GM12892 (cell line): ENCODE data around the gene OR1K1. TPM values are rescaled to one million over a fixed set of nuclear protein-coding genes. Genes with fewer than 3 reads are reported as not detected.

Experiments used
- DNase-seq: peaks from one replicate; pipeline ENCODE4 v3.0.0; 2011; ENCODE audit not compliant: insufficient read length
- FAIRE-seq: peaks from 2 replicates; lab custom pipeline; 2011; peaks lifted over from hg19 to GRCh38; lab: Jason Lieb, UNC
- POLR2A ChIP-seq: IDR thresholded peaks from 2 replicates; pipeline ENCODE4 v1.6.1; 2011; ENCODE audit warnings: low read depth, low read length, control low read depth
- POLR2AphosphoS5 ChIP-seq: IDR thresholded peaks from 2 replicates; pipeline ENCODE4 v1.6.1; 2011; ENCODE audit warnings: low read depth, low read length, control low read depth
- TAF1 ChIP-seq: IDR thresholded peaks from 2 replicates; pipeline ENCODE4 v1.6.1; 2011; ENCODE audit warnings: low read depth, mild to moderate bottlenecking, control low read depth, low read length, borderline replicate concordance
- polyA plus RNA-seq: library from polyadenylated mRNA; unstranded; fragments of >200 nt; gene quantifications from one replicate; pipeline ENCODE4 v1.2.1, GENCODE V29; 2012; ENCODE audit warnings: missing spikeins, inconsistent platforms; ENCODE audit not compliant: missing spikeins

OR1K1 gene, protein sequence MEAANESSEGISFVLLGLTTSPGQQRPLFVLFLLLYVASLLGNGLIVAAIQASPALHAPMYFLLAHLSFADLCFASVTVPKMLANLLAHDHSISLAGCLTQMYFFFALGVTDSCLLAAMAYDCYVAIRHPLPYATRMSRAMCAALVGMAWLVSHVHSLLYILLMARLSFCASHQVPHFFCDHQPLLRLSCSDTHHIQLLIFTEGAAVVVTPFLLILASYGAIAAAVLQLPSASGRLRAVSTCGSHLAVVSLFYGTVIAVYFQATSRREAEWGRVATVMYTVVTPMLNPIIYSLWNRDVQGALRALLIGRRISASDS
- not detected for polyA plus RNA-seq

DNA sequence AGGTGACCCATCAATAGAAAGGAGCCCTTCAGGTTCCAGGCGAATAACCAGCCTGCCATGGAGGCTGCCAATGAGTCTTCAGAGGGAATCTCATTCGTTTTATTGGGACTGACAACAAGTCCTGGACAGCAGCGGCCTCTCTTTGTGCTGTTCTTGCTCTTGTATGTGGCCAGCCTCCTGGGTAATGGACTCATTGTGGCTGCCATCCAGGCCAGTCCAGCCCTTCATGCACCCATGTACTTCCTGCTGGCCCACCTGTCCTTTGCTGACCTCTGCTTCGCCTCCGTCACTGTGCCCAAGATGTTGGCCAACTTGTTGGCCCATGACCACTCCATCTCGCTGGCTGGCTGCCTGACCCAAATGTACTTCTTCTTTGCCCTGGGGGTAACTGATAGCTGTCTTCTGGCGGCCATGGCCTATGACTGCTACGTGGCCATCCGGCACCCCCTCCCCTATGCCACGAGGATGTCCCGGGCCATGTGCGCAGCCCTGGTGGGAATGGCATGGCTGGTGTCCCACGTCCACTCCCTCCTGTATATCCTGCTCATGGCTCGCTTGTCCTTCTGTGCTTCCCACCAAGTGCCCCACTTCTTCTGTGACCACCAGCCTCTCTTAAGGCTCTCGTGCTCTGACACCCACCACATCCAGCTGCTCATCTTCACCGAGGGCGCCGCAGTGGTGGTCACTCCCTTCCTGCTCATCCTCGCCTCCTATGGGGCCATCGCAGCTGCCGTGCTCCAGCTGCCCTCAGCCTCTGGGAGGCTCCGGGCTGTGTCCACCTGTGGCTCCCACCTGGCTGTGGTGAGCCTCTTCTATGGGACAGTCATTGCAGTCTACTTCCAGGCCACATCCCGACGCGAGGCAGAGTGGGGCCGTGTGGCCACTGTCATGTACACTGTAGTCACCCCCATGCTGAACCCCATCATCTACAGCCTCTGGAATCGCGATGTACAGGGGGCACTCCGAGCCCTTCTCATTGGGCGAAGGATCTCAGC is at the start of gene OR1K1:
TSS of gene OR1K1 (plus strand) at position 58 of the 995 bp plus-strand sequence. CDS start at position 58, 0 bp downstream.
- TF ChIP-seq TAF1 (no peak), POLR2A (no peak), POLR2AphosphoS5 (no peak)
- DNase-seq (no peak), FAIRE-seq (no peak)

DNA sequence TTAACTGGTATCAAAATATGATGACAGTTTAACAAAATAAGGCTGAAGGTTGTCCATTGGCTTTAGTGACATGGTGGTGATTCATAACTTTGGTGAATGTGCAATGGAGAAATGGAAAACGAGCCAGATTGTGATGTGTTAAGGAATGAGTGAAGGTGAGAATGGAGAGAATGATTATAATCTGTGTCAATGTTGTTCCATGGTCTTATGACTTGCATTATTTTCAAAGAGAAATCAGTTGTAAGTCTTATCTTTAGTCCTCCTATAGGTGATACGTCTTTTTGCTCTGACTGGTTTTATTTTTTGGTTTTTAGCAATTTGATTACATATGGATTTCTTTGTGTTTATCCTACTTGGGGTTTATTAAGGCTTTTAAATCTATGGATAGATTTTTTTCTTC is 45.1 kb upstream of the OR1K1 start:
- no peak for DNase-seq
- FAIRE-seq = no peak
- TF ChIP-seq POLR2A (no peak), TAF1 (no peak), POLR2AphosphoS5 (no peak)

DNA sequence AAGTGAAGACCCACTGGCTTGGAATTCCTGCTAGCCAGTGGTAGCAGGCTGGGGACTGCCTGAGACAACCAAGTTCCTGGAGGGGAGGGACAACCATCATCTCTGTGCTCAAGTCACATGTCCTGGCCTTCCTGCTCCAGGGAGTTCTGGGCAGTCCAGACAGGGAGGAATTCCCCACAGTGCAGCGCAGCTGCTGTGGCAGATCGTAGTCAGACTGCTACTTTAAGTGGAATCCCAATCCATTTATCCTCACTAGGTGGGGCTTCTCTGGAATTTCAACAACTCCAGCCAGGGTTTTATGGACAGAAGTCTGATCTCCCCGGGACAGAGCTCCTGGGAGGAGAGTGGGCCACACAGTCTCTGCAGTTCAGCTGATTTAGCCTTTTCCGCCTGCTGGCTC is 32.1 kb upstream of the OR1K1 start:
- DNase-seq = no peak
- FAIRE-seq = no peak
- no peak for TF ChIP-seq TAF1
- no peak for TF ChIP-seq POLR2A
- no peak for TF ChIP-seq POLR2AphosphoS5

DNA sequence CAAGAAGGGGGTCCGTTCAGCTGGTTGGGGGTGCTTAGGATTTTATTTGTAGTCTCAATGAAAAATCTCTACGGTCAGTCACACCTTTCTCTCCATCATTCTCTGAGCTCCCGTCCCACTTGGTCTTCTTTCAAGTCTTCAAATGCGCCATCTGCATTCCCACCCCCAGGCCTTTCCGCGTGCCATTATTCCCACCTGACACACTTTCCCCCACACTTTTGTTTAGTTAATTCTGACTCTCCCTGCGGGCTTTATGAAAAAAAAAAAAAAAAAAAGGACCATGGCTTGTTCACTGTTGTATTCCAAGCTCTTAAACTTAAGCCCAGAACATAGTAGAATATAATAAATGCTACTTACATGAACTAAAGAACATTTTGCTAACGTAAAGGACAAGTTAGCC is 22.9 kb upstream of the OR1K1 start:
- TF ChIP-seq TAF1 = no peak
- DNase-seq (no peak), FAIRE-seq (no peak)

DNA sequence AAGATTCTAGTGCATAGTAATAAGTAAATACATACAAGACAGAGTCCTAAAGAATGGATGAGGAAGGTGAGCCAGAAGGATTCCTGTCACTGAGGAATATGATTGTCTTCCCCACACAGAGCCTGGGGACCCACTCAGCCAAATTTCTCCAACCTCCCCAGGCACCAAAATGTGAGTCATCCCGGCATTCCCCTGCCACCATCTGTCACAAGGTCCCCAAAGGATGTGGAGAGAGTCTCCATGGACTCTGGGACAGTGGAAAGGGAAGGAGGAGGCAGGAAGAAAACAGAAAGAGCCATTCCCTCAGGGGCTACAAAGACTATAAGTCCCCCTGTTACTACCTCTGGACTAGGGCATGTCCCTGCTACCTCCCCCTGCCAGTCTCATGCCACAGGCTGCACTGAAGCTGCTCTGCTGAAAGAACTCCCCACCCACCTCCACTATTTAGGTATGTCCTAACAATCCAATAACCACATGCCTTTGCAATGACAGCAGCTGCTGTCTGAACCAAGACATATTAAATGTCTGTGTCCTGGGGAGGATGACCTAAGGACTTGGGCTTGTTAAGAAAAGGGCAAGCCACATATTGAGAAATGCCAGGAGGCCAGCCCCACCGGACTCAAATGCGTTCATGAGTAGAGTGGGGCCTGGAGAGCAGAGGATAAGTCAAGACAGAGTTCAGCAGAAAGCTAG is 21.8 kb upstream of the OR1K1 start:
- no peak for TF ChIP-seq POLR2AphosphoS5
- no peak for TF ChIP-seq TAF1
- TF ChIP-seq POLR2A = no peak
- no peak for DNase-seq
- no peak for FAIRE-seq

DNA sequence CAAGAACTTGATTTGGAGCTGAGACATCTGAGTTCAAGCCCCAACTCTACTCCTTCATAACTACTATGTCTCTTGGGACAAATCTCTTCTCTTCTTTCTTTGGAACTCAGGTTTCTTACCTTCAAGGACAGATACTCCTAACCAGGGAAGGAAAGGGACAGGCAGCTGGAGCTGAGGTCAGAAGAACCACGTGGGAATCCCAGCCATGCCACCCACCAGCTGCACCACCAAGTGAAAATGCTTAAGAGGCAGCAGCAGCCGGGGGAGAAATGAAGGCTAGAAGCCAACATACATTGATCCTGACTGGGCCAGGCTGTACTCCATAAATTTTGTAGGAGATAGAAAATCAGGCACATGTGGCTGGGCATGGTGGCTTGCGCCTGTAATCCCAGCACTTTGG is 20.7 kb upstream of the OR1K1 start:
- DNase-seq (no peak), FAIRE-seq (no peak)
- TF ChIP-seq POLR2A (no peak), POLR2AphosphoS5 (no peak), TAF1 (no peak)

DNA sequence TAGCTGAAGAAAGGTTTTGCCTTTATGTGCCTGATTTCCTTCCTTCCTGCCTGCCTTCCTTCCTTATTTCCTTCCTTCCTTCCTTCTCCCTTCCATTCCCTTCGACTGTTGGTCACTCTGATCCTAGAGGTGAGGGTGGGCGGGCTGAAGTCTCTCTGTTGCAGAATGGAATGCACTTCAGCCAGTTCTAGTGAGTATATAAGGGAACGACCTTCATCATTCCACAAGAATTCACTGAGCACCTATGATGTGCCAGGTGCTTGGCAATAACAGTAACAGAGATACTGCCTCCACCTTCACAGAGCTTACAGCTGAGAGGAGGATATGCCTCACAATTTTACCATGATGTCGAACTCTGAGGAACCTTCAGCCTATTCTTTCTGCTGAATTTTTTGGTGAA is 19.9 kb upstream of the OR1K1 start:
- FAIRE-seq (no peak), DNase-seq (no peak)
- TF ChIP-seq POLR2AphosphoS5 (no peak), TAF1 (no peak), POLR2A (no peak)

DNA sequence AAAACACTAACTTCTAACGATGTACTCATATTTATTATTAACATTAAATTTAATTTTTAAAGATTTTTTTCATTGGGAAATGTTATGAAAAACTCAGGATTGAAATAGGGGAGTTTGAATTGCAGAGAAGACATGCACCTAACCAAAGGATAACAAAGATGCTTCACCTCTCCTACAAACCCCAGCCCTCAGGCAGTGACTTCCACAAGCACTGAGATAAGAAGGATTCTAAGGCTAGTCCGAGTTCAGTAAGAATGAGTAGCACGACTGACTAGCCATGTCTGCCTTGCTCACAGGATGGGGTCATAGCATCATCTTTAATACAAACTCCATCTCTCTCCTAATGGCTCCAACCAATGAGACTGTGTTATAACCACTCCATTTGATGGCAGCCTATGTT is 18.3 kb upstream of the OR1K1 start:
- DNase-seq (no peak), FAIRE-seq (no peak)
- no peak for TF ChIP-seq POLR2AphosphoS5

DNA sequence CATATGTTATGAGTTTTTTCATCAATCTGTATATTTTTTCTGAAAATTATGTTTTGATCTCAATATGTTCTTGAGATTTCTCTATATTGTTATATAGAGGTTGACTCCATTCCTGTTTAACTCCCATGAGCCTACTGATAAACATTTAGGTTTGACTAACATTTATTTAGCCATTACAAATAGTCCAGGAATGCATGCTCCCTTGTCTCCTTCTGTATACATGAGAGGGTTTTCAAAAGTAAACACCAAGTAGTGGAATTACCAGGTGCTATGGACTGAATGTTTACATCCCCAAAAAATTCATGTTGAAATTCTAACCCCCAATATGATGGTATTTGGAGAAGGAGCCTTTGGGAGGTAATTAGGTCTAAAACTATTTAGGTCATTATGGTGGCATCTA is 14.7 kb upstream of the OR1K1 start:
- no peak for DNase-seq
- no peak for FAIRE-seq
- TF ChIP-seq TAF1 = no peak
- no peak for TF ChIP-seq POLR2A
- no peak for TF ChIP-seq POLR2AphosphoS5

DNA sequence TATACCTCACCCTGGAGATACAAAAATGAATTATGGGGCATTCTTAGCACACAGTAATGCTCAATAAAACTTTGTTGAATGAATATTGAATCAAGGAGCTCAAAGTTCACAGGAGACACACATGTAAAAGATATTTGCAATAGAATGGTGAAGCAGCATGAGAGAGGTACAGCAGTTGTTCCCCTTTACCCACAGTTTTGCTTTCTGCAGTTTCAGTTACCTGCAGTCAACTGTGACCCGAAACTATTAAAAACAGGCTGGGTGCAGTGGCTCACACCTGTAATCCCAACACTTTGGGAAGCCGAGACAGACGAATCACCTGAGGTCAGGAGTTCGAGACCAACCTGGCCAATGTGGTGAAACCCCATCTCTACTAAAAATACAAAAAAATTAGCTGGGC is 13.6 kb upstream of the OR1K1 start:
- no peak for TF ChIP-seq TAF1
- TF ChIP-seq POLR2AphosphoS5 = no peak
- TF ChIP-seq POLR2A = no peak
- DNase-seq = no peak
- FAIRE-seq = no peak

DNA sequence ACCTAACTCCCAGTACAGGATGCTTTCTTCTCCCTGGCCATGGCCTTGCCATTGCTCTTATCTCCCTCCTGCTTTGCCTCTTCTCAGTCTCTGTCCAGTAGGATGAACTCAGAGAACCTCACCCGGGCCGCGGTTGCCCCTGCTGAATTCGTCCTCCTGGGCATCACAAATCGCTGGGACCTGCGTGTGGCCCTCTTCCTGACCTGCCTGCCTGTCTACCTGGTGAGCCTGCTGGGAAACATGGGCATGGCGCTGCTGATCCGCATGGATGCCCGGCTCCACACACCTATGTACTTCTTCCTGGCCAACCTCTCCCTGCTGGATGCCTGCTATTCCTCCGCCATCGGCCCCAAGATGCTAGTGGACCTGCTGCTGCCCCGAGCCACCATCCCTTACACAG is 11.1 kb upstream of the OR1K1 start, which contains the start of gene OR5C1:
TSS of gene OR5C1 (plus strand) at position 103 of the 400 bp plus-strand sequence. CDS start at position 103, 0 bp downstream.
- TF ChIP-seq TAF1 (no peak), POLR2AphosphoS5 (no peak), POLR2A (no peak)
- FAIRE-seq (no peak), DNase-seq (no peak)

DNA sequence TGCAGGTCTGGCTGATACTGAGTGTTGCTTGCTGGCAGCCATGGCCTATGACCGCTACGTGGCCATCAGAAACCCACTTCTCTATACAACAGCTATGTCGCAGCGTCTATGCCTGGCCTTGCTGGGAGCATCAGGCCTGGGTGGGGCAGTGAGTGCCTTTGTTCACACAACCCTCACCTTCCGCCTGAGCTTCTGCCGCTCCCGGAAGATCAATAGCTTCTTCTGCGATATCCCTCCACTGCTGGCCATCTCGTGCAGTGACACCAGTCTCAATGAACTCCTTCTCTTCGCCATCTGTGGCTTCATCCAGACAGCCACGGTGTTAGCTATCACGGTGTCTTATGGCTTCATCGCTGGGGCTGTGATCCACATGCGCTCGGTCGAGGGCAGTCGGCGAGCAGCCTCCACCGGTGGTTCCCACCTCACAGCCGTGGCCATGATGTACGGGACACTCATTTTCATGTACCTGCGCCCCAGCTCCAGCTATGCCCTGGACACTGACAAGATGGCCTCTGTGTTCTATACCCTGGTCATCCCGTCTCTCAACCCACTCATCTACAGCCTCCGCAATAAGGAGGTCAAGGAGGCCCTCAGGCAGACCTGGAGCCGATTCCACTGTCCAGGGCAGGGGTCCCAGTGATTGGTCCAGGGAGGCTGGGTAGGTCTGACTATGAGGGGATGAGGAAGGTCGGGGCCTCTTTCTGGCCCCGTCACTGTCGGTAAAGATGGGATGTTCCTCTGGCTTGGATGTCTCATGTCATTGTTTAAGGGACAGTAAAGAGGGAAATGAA is 10.5 kb upstream of the OR1K1 start:
- FAIRE-seq = no peak
- DNase-seq = no peak

More for the DNA sequence above, 10.5 kb upstream of the OR1K1 start:
- TF ChIP-seq POLR2AphosphoS5 (no peak), POLR2A (no peak), TAF1 (no peak)
